ENCODE results near the gene CDK16. TPM values are rescaled to one million over a fixed set of nuclear protein-coding genes. Genes with fewer than 3 reads are reported as not detected.

Gene CDK16
- total and polyA plus RNA-seq, 2 donors (not counting 1 experiment from before 2014, with no cell fraction given): 68.2 to 92.9 TPM

DNA sequence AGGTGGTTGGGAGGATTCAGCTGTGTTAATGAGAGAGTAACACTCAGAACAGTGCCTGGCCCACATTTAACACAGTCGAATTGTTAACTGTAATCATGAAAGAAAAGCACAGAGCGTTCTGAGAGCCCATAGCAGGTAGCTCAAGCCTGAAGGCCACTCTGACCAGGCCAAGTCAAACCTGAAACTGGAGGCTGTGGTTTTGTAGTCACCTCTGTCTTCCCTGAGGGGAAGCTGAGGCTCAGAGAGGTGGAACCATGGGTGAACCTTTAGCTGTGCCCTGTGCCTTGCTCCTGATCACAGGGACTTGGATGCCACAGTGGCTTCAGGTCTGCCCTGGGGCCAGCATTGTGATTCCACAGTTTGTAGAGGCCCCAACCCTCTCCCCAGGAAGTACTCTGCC, 41.4 kb upstream of the CDK16 start:
- Histone ChIP-seq H3K36me3 (replicated peaks in 1 of 2; ENCODE audit: control extremely low read depth in 1 of 2, control insufficient read depth in 1 of 2, extremely low read depth in 1 of 2, insufficient read depth in 2 of 2, low read length in 1 of 2) (peaks cover 0 to 46% of the 10 kb centered on the region in 2 experiments), H4K20me1 (ENCODE audit: control insufficient read depth, insufficient read depth, low read length, poor library complexity, severe bottlenecking) (peaks cover under 1% of the 10 kb centered on the region), H3K27me3 (replicated peaks in 1 of 4; ENCODE audit: control extremely low read depth in 1 of 4, control insufficient read depth in 3 of 4, insufficient read depth in 4 of 4, low read length in 3 of 4) (no peaks in the 10 kb centered on the region), H3K9me3 (ENCODE audit: control extremely low read depth in 1 of 3, control insufficient read depth in 2 of 3, insufficient read depth in 1 of 3, low read length in 2 of 3) (no peaks in the 10 kb centered on the region), H3K4me1 (ENCODE audit: control insufficient read depth in 2 of 2, insufficient read depth in 2 of 2, low read length in 2 of 2) (no peaks in the 10 kb centered on the region), H2AFZ (ENCODE audit: insufficient read depth, low read depth, low read length, poor library complexity, severe bottlenecking) (no peak overlapping the region), H3K4me2 (replicated peaks; ENCODE audit: low read depth, low read length, poor library complexity, severe bottlenecking) (no peak overlapping the region), H3K4me3 (ENCODE audit: control extremely low read depth in 1 of 5, extremely low read depth in 1 of 5, insufficient read depth in 1 of 5, low read depth in 2 of 5, low read length in 4 of 5) (no peak overlapping the region), H3K79me2 (ENCODE audit: control insufficient read depth, insufficient read depth, low read length) (peaks cover under 1% of the 10 kb centered on the region), H3K9ac (ENCODE audit: low read length) (no peak overlapping the region), H3K27ac (ENCODE audit: low read length in 2 of 2) (no peak overlapping the region)
- Mint-ChIP-seq H3K4me1 (no peaks in the 10 kb centered on the region), H3K27me3 (no peaks in the 10 kb centered on the region), H3K27ac (no peak overlapping the region), H3K9me3 (ENCODE audit: insufficient read depth) (no peaks in the 10 kb centered on the region), H3K4me3 (no peak overlapping the region)
- intact Hi-C loops (cut with micrococcal nuclease): no loop called here
- TF ChIP-seq, protein P1, sequence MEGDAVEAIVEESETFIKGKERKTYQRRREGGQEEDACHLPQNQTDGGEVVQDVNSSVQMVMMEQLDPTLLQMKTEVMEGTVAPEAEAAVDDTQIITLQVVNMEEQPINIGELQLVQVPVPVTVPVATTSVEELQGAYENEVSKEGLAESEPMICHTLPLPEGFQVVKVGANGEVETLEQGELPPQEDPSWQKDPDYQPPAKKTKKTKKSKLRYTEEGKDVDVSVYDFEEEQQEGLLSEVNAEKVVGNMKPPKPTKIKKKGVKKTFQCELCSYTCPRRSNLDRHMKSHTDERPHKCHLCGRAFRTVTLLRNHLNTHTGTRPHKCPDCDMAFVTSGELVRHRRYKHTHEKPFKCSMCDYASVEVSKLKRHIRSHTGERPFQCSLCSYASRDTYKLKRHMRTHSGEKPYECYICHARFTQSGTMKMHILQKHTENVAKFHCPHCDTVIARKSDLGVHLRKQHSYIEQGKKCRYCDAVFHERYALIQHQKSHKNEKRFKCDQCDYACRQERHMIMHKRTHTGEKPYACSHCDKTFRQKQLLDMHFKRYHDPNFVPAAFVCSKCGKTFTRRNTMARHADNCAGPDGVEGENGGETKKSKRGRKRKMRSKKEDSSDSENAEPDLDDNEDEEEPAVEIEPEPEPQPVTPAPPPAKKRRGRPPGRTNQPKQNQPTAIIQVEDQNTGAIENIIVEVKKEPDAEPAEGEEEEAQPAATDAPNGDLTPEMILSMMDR (IDR thresholded peaks at IDR 0.05): no peak
- TF ChIP-seq EZH2 (IDR thresholded peaks at IDR 0.05; ENCODE audit: borderline replicate concordance, insufficient read depth, low read depth, low read length, poor library complexity, severe bottlenecking): no peak
- ChIA-PET CTCF (interaction anchor here (0.5 kb wide), 1 partner anchor 191 kb away, joined by 3 read pairs; no protein-coding TSS in a partner anchor), POLR2A (no interaction called here)
- ATAC-seq (ENCODE audit: low read depth): no peak
- DNase-seq: no peak
- 0% methylated on average over 1 of the region's 2 CpGs for WGBS (ENCODE audit: insufficient coverage)

DNA sequence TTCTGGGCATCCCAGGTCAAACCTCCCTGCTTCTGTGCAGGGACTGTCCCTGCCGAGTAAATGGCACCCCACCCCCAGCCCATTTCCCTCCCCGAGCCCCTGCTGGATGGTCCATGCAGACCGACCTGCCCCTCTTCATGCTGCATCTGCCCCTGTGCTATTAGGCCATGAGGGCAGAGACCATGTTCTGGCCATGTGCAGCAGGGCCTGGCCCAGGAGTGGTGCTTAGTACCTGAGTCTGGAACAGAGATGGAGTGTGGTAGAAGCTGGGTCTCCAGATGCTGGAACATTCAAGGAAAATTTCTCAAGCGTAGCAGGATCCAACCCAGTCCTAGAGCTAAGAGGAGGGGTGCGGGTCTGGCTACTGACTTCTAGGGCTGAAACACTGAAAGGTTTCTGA, 40.1 kb upstream of the CDK16 start:
- intact Hi-C loops (cut with micrococcal nuclease): no loop called here
- no peak overlapping the region for H3K4me3 ChIP-seq (ENCODE audit: control extremely low read depth in 1 of 5, extremely low read depth in 1 of 5, insufficient read depth in 1 of 5, low read depth in 2 of 5, low read length in 4 of 5)
- CTCF ChIA-PET: no interaction called here
- H2AFZ ChIP-seq (ENCODE audit: insufficient read depth, low read depth, low read length, poor library complexity, severe bottlenecking): no peak overlapping the region
- H3K27ac Mint-ChIP-seq: no peak overlapping the region
- POLR2A ChIA-PET: no interaction called here
- TF ChIP-seq EZH2 (IDR thresholded peaks at IDR 0.05; ENCODE audit: borderline replicate concordance, insufficient read depth, low read depth, low read length, poor library complexity, severe bottlenecking): no peak
- no peaks in the 10 kb centered on the region for H3K4me1 ChIP-seq (ENCODE audit: control insufficient read depth in 2 of 2, insufficient read depth in 2 of 2, low read length in 2 of 2)
- no peak for ATAC-seq (ENCODE audit: low read depth)
- no peaks in the 10 kb centered on the region for H3K9me3 Mint-ChIP-seq (ENCODE audit: insufficient read depth)
- H4K20me1 ChIP-seq (ENCODE audit: control insufficient read depth, insufficient read depth, low read length, poor library complexity, severe bottlenecking): no peaks in the 10 kb centered on the region
- H3K36me3 ChIP-seq (replicated peaks in 1 of 2; ENCODE audit: control extremely low read depth in 1 of 2, control insufficient read depth in 1 of 2, extremely low read depth in 1 of 2, insufficient read depth in 2 of 2, low read length in 1 of 2): peaks cover 0 to 51% of the 10 kb centered on the region in 2 experiments
- WGBS (ENCODE audit: insufficient coverage): 100% methylated on average over 2 of the region's 5 CpGs
- H3K9me3 ChIP-seq (ENCODE audit: control extremely low read depth in 1 of 3, control insufficient read depth in 2 of 3, insufficient read depth in 1 of 3, low read length in 2 of 3): no peaks in the 10 kb centered on the region
- H3K27ac ChIP-seq (ENCODE audit: low read length in 2 of 2): no peak overlapping the region
- DNase-seq: no peak
- H3K4me2 ChIP-seq (replicated peaks; ENCODE audit: low read depth, low read length, poor library complexity, severe bottlenecking): no peak overlapping the region
- H3K4me3 Mint-ChIP-seq: no peak overlapping the region
- H3K27me3 ChIP-seq (replicated peaks in 1 of 4; ENCODE audit: control extremely low read depth in 1 of 4, control insufficient read depth in 3 of 4, insufficient read depth in 4 of 4, low read length in 3 of 4): no peaks in the 10 kb centered on the region
- no peak overlapping the region for H3K9ac ChIP-seq (ENCODE audit: low read length)
- H3K27me3 Mint-ChIP-seq: no peaks in the 10 kb centered on the region
- H3K4me1 Mint-ChIP-seq: no peaks in the 10 kb centered on the region
- no peaks in the 10 kb centered on the region for H3K79me2 ChIP-seq (ENCODE audit: control insufficient read depth, insufficient read depth, low read length)

All from B cell (primary cell).